Measurements from ENCODE around the gene FAM228B.

Gene FAM228B

GRCh38 chr2:24206714-24207113 is 83.4 kb downstream of the FAM228B start:
- no peak for DNase-seq

DNA sequence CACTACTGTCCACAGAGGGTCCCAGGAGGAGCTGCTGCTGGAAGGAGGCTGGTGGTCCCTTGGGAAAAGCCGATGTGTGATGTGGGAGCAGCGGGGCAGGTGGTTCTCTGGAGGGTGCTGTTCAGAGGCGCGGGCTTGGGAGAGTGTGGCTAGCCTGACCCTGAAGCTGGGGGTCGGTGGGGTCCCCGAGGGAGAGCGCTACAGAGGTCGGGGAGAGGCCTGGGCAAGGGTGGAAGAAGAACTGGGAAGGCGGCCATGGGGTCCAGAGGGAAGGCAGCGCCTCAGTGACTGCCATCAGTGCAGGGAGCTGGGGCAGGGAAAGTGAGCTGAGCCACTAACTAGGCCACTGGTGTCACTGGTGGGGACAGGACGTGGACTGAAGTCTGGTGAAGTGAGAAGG is 84.1 kb downstream of the FAM228B start:
- no peak for DNase-seq

DNA sequence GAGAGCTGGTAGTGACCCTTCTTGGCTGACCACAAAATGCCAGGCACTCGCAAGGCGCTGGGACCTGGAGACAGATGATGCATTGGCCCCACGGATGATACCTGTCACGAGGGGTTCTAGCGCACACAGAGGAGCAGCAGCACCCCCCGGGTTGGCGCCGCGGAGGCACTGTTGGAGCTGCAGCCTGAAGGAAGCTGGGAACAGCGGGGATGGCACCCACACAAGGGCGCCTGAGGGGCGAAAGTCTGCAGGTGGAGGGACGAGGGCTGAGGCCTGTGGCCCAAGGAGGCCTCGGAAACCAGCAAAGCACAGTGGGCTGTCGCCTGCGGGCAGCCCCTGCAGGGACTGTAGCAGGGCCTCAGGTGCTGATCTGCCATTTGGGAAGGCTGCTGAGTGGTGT is 85.2 kb downstream of the FAM228B start:
- no peak for DNase-seq

- DNase-seq = no peak
Measured at GRCh38 chr2:24209389-24210105, 86.3 kb downstream of the FAM228B start.

GRCh38 chr2:24210106-24210455 is 86.8 kb downstream of the FAM228B start:
- no peak for DNase-seq

DNA sequence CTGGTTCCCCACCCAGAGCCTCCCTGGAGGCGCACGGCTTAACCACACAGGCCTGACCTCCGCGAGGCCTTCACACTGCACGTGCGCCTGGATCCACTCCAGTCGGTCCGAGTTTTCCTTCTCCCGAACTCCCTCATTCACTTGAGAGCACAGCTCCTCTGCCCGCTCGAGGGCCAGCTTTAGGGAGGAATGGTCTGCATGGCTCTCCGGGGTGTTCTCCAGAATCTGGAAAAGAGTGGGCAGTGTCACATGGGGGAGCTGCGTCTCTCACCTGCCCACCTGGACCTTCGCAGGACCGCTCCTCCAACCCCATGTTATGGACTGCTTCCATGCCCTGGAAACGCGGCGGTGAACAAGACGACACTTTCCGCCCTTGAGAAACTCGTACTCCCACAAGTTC is 87.5 kb downstream of the FAM228B start:
- no peak for DNase-seq

- DNase-seq = no peak
Measured at GRCh38 chr2:24211408-24211807, 88.1 kb downstream of the FAM228B start.

DNA sequence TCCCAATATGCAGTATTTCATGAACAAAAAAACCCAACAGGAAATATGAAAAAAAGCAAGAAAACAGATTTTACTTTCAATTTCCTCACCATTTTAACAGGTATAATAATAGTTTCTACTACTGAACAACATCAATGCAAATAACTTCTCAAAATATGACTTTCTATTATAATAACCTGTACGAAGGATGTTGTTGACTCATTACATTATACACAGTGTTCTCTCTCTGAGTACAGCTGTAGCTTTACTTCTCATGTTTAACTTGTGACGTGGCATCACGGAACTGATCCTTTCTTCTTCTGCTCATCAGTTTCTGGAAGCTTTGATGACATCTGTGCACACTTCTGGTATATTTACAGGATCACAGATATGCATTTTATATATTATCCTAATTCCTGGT is 91.6 kb downstream of the FAM228B start:
- no peak for DNase-seq

Measured in NCI-H1092 (cell line).